Activated CD4-positive, alpha-beta T cell treated with anti-CD3 and anti-CD28 coated beads, Interleukin-2, amount 10 ng/mL, durations not matched to agents 24 days and 14 days (primary cell): ENCODE data around the gene WDFY4. TPM values are rescaled to one million over a fixed set of nuclear protein-coding genes. Genes with fewer than 3 reads are reported as not detected.

Experiments
- DNase-seq: peaks from one replicate; pipeline ENCODE4 v3.0.0; 2022
- H3K27ac Mint-ChIP-seq: one replicate; pipeline ENCODE4 v1.8.0; 2022; ENCODE audit warnings: mild to moderate bottlenecking, mixed read lengths
- H3K27me3 Mint-ChIP-seq: one replicate; pipeline ENCODE4 v1.8.0; 2022; ENCODE audit warnings: mixed read lengths
- H3K36me3 Mint-ChIP-seq: one replicate; pipeline ENCODE4 v1.8.0; 2022; ENCODE audit warnings: low read depth, mild to moderate bottlenecking, mixed read lengths
- H3K4me1 Mint-ChIP-seq: one replicate; pipeline ENCODE4 v1.8.0; 2021; ENCODE audit warnings: mixed read lengths
- H3K4me3 Mint-ChIP-seq: one replicate; pipeline ENCODE4 v1.8.0; 2022; ENCODE audit warnings: mild to moderate bottlenecking, moderate library complexity, mixed read lengths
- H3K9me3 Mint-ChIP-seq: one replicate; pipeline ENCODE4 v1.8.0; 2021; ENCODE audit warnings: mixed read lengths
- intact Hi-C: fragments of 100-400 bp; cut with micrococcal nuclease; formaldehyde crosslinking; loops from one replicate; pipeline ENCODE4 v1.15.1; 2023
- total RNA-seq: library from RNA; stranded (reverse); gene quantifications from 2 replicates; pipeline ENCODE4 v1.2.3, GENCODE V29; 2022

Gene WDFY4
- total RNA-seq, 1 donor from 2014 or later, result 0.05 TPM

DNA sequence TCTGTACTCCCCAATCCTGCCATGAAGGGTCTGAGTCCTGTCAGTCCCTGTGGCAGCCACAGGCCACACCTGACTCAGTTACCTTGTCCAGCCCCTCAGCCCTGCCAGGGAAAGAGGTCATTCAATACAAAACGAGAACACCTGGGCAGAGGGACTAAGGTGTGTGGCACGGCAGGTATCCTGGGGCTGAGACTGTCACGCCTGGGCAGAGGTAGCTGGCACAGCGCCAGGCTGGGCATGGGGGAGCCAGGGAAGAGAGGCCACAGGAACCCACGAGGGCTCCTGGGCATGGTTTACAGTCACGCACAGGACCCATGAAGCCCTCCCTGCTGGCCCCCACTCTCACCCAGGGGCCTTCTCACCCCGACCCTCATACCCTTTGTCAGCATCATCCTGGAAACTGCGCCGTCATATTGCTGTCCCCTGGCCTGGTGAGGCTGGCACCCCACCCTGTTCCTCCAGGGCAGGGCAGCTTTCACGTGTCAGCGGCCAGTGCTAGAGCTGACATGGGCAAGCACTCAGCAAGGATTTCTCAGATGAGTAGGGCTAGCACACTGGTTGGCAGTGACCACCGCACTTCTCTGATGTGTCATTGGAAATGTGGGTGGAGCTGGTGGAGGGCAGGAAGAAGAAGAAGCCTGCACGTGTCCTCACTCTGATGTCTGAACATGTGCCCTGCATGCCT is 212.2 kb downstream of the WDFY4 start:
- Mint-ChIP-seq H3K4me3 (no peak overlapping the region), H3K27ac (no peak overlapping the region), H3K4me1 (no peaks in the 10 kb centered on the region)

DNA sequence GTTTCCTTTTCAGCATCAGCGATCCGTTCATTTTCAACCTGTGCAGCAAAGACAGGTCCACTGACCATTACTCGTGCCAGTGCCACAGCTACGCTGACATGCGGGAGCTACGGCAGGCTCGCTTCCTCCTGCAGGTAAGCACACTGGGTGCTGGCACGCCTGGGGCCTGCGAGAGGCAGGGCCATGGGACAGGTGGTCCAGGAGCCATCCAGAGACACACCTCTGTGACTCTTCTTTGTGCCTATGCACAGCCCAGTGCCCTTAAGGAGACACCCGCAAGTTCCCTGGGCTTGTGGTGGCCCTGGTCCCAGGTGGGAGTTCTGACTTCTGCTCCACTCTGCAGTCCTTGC is 212.7 kb downstream of the WDFY4 start:
- Mint-ChIP-seq H3K27me3 (peaks cover 2% of the 10 kb centered on the region), H3K27ac (no peak overlapping the region), H3K36me3 (no peaks in the 10 kb centered on the region), H3K4me3 (no peak overlapping the region), H3K4me1 (no peaks in the 10 kb centered on the region), H3K9me3 (no peaks in the 10 kb centered on the region)
- intact Hi-C loops, result no loop called here
- DNase-seq, result no peak

More for the DNA sequence above, 212.2 kb downstream of the WDFY4 start:
- peaks cover 2% of the 10 kb centered on the region for H3K27me3 Mint-ChIP-seq
- no peak for DNase-seq
- intact Hi-C loops, result no loop called here
- no peaks in the 10 kb centered on the region for H3K9me3 Mint-ChIP-seq
- no peaks in the 10 kb centered on the region for H3K36me3 Mint-ChIP-seq

DNA sequence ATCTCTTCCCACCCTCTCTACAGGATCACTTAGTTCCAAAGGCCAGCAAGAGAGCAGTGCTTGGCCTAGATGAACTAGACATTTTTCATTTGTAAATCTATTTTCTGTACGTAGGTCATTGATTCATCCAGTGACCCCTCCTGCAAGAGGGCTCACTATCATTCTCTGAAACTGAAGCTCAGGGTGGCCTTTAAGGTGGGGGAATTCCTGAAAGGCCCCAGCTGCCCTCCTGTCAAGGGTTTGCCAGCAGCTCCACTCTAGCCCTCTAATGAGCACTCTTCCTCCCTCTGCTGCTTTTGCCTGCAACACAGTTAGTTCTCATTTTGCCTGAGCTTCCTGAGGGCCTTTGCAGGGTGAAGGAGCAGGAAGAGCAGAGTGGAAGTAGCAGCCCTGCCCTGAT is 213.8 kb downstream of the WDFY4 start:
- no peaks in the 10 kb centered on the region for H3K36me3 Mint-ChIP-seq
- no peaks in the 10 kb centered on the region for H3K9me3 Mint-ChIP-seq
- no peaks in the 10 kb centered on the region for H3K4me1 Mint-ChIP-seq
- H3K4me3 Mint-ChIP-seq, result no peak overlapping the region
- H3K27me3 Mint-ChIP-seq, result peaks cover under 1% of the 10 kb centered on the region
- H3K27ac Mint-ChIP-seq, result no peak overlapping the region
- no peak for DNase-seq
- intact Hi-C loops, result no loop called here

DNA sequence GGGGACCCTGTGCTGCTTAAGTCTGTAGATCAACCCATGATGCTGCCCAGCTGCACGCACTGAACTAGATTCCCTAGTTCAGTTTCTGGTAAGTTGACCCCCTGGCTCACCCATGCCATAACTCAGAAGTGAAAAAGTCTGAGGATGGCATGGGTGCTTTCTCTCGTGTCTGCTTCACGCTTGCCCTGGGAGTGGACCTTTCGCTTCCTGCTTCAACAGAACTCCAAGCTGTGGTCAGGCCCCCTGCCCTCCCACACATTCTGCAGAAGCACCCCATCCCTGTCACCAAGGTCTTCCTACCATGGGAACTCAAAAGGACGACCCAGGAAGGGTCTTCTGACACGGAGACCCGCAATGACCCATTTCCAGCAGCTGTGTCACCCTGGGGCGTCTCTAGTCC is 215.1 kb downstream of the WDFY4 start:
- no peak for DNase-seq
- Mint-ChIP-seq H3K9me3 (no peaks in the 10 kb centered on the region), H3K27ac (no peak overlapping the region), H3K36me3 (no peaks in the 10 kb centered on the region), H3K27me3 (no peaks in the 10 kb centered on the region), H3K4me1 (no peaks in the 10 kb centered on the region), H3K4me3 (no peak overlapping the region)
- intact Hi-C loops, result no loop called here

DNA sequence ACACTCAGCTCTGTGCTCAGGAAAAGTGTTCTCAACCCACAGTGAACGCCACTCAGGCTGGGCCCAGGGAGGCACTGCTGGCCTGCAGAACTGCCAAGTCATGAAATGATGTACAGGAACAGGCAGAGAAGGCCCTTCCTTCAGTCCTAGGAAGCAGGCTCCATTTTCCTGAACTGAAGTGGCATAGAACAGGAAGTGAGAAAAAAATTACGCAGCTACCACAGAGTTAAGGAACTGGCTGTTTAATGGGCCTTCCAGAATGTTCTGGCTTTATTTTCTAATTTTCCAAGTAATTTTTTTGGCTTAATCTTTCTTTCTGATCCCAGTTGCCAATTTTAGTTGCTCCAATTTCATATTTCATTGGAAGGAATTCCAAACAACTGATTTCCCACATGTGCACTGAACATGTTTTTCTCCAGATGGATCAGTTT is 215.7 kb downstream of the WDFY4 start:
- Mint-ChIP-seq H3K4me1 (no peaks in the 10 kb centered on the region), H3K36me3 (no peaks in the 10 kb centered on the region), H3K4me3 (no peak overlapping the region), H3K27me3 (no peaks in the 10 kb centered on the region), H3K27ac (no peak overlapping the region), H3K9me3 (no peaks in the 10 kb centered on the region)
- intact Hi-C loops, result no loop called here
- no peak for DNase-seq

DNA sequence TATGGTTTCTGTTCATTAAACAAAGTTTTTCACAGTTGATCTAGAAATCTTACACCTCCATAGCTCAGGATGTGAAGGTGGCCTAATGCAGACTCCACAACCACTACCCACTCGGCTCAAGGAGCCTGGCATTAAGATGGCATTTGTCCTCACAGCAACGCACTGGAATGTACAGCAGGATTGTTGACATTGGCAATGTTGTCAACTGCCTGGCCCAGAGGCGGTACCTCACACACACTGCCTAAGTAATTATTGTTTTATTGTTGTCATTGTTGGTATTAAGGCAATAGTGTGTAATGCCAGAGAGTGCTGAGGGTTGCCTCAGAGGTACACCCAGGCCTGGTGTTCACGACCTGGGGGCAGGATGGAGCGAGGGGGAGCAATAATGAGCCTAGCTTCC is 216.6 kb downstream of the WDFY4 start:
- Mint-ChIP-seq H3K4me3 (no peak overlapping the region), H3K27me3 (no peaks in the 10 kb centered on the region), H3K9me3 (no peaks in the 10 kb centered on the region), H3K36me3 (no peaks in the 10 kb centered on the region), H3K27ac (no peak overlapping the region), H3K4me1 (no peaks in the 10 kb centered on the region)
- intact Hi-C loops, result no loop called here
- no peak for DNase-seq

DNA sequence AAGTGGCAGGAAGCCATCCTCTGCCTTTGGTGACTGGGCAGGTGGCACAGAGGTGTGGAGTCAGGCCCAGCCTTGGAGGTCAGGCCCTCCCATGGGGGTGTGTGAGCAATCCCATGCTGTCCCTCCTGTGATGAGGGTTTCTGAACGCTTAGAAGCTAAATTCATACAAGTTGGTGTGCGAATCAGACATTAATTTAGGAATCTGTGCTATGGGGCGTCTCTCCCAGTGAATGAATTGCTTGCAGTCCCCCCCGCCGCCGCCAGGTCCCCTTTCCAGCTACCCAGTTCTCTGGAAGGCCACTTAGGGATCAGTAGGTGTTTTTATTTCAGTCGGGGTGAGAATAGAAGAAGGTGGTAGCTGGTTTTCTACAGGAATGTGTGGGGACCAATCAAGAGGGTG is 217.4 kb downstream of the WDFY4 start:
- Mint-ChIP-seq H3K27ac (no peak overlapping the region), H3K4me3 (no peak overlapping the region), H3K27me3 (no peaks in the 10 kb centered on the region), H3K4me1 (no peaks in the 10 kb centered on the region), H3K36me3 (no peaks in the 10 kb centered on the region), H3K9me3 (no peaks in the 10 kb centered on the region)
- intact Hi-C loops, result no loop called here
- DNase-seq, result no peak

DNA sequence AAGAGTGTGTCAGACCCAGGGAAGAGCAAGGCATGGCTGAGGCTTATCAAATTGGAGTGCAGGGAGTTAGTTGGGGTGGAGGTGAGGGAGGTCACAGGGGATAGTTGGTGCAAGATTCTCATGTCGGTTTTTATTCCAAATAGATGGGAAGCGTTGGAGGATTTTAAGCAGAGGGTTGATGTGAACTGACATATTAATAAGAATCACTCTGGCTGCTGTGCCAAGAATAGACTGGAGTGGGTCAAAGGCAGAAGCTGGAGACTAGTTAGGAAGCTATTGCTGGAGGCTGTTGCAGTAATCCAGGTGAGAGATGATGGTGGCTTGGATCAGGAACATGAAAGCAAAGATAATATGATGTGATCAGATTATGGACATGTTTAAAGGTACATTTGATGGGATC is 218.5 kb downstream of the WDFY4 start:
- Mint-ChIP-seq H3K27ac (no peak overlapping the region), H3K4me1 (no peaks in the 10 kb centered on the region), H3K4me3 (no peak overlapping the region), H3K36me3 (no peaks in the 10 kb centered on the region), H3K27me3 (peaks cover 2% of the 10 kb centered on the region), H3K9me3 (no peaks in the 10 kb centered on the region)
- intact Hi-C loops, result no loop called here
- DNase-seq, result no peak

DNA sequence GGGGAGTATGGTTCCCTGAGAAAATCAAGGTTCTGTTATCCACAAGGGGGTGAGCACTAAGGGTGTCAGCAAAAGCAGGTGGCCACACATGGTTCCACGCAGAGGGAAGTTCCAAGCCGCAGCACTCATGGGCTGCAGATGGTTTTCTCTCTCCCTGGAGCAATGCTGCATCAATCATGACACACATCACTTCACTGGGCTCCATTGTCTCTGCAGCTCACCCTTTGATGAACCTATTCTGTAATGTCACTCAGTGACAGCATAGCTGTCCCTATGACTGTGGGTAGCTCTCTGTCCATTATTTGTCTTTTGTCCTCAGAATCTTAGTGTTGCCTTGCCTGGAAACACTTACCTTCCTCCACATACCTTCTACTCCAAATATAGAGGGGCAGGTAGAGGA is 220.2 kb downstream of the WDFY4 start:
- Mint-ChIP-seq H3K4me3 (no peak overlapping the region), H3K4me1 (no peaks in the 10 kb centered on the region), H3K9me3 (no peaks in the 10 kb centered on the region)

DNA sequence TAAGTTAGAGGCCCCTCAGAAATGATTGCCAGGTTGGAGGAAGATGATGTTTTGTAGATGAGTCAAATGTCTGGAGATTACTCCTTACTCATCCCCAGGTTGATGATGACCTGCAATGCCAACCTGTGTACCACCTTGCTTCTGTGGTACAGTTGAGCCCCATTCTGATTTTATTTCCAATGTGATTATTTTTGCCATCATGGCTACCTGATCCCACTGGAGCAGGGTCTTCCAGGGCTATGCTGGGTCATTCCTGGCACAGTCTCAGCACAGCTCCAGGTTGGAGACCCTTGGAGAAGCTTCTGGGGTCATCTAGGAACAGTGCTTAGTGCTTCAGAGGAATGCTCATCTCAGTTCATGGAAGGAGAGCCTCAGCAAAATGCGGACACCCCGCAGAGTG is 220.6 kb downstream of the WDFY4 start:
- intact Hi-C loops, result no loop called here
- no peaks in the 10 kb centered on the region for H3K36me3 Mint-ChIP-seq
- H3K27ac Mint-ChIP-seq, result no peak overlapping the region
- peaks cover 2% of the 10 kb centered on the region for H3K27me3 Mint-ChIP-seq
- no peaks in the 10 kb centered on the region for H3K9me3 Mint-ChIP-seq
- DNase-seq, result no peak
- no peaks in the 10 kb centered on the region for H3K4me1 Mint-ChIP-seq
- no peak overlapping the region for H3K4me3 Mint-ChIP-seq

More for the DNA sequence above, 220.2 kb downstream of the WDFY4 start:
- intact Hi-C loops, result no loop called here
- DNase-seq, result no peak
- Mint-ChIP-seq H3K27me3 (peaks cover 2% of the 10 kb centered on the region), H3K27ac (no peak overlapping the region), H3K36me3 (no peaks in the 10 kb centered on the region)

DNA sequence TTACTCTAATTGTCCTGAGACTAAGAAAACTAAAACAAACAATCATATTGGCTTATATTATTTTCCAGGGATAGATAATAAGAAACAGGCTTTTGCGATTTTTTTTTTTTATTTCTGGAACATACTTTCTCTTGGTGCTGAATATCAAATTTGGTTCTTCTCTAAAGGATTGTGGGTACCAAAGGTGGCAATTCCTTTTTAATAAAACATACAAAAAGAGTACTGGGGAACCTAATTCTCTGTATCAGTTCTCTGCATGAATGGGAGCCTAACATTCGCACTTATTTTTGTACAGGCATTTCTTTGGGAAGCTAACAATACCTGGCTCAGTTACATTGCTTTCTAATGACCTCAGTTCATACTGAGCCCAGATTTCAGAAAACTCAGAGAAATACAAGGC is 222.2 kb downstream of the WDFY4 start:
- Mint-ChIP-seq H3K27me3 (peaks cover 2% of the 10 kb centered on the region), H3K9me3 (no peaks in the 10 kb centered on the region), H3K36me3 (no peaks in the 10 kb centered on the region), H3K4me1 (no peaks in the 10 kb centered on the region), H3K27ac (no peak overlapping the region), H3K4me3 (no peak overlapping the region)
- no peak for DNase-seq
- intact Hi-C loops, result no loop called here

DNA sequence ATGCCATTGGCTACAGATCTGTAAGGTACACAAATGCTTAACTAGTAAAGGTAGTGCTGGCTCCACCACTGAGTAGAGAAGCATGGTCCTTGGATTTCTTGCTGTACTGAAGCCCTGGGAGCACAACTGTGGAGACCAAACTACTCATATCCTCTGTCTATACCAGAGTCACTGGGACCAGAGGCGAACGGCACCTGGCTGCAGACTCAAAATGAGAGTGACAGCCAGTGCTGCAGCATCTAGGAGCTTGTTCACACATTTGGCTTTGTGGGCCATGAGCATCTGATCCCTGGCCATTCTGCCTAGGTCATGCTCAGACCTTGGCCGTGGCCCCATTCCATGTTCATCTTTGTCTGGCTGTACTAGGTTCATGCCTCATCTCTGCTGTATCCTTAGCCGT is 223.1 kb downstream of the WDFY4 start:
- intact Hi-C loops, result no loop called here
- Mint-ChIP-seq H3K9me3 (no peaks in the 10 kb centered on the region), H3K36me3 (no peaks in the 10 kb centered on the region), H3K4me3 (no peak overlapping the region), H3K27me3 (peaks cover 2% of the 10 kb centered on the region), H3K4me1 (no peaks in the 10 kb centered on the region), H3K27ac (no peak overlapping the region)
- no peak for DNase-seq

DNA sequence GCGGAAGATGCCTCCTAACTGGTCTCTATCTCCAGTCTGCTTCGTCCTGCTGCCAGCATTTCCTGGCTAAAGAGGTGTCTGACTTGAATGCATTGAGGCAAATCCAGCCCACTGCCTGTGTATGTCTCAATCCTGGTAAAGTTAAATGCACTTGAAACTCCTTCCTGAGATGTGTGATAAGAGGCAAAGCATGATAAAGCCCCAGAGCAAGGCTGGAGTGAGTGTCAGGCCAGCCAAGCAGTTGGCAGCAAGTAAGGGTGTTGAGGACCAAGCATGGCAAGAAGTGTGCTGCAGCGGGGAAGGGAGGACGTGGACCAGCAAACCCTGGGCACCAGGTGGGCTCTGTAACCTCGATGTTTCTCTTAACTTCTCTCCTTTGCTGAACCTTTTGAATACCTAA is 225.9 kb downstream of the WDFY4 start:
- no peaks in the 10 kb centered on the region for H3K9me3 Mint-ChIP-seq
- no peak for DNase-seq
- H3K4me1 Mint-ChIP-seq, result no peaks in the 10 kb centered on the region
- no peak overlapping the region for H3K27ac Mint-ChIP-seq
- intact Hi-C loops, result no loop called here
- H3K4me3 Mint-ChIP-seq, result no peak overlapping the region
- no peaks in the 10 kb centered on the region for H3K36me3 Mint-ChIP-seq
- H3K27me3 Mint-ChIP-seq, result peaks cover 2% of the 10 kb centered on the region

DNA sequence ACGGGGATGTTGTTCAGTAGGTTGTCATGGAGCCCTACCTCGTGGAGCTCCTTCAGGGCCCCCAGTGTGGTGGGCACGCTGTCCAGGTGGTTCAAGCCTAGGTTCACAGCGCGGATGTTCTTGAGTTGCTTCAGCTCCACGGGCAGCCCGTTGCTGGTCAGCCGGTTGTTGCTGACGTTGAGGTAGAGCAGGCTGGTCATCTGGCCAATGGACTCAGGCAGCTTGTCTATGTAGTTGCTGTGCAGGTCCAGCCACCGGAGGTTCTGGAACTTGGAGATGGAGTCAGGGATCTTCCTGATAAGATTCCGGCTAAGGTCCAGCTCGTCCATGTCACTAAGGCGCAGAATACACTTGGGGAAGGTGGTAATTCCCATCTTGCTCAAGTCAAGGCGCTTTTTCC is 229.0 kb downstream of the WDFY4 start:
- no peaks in the 10 kb centered on the region for H3K4me1 Mint-ChIP-seq
- H3K9me3 Mint-ChIP-seq, result no peaks in the 10 kb centered on the region
- no peak overlapping the region for H3K27ac Mint-ChIP-seq
- no peak overlapping the region for H3K4me3 Mint-ChIP-seq
- DNase-seq, result no peak
- no peaks in the 10 kb centered on the region for H3K36me3 Mint-ChIP-seq
- intact Hi-C loops, result no loop called here
- peaks cover 6% of the 10 kb centered on the region for H3K27me3 Mint-ChIP-seq

DNA sequence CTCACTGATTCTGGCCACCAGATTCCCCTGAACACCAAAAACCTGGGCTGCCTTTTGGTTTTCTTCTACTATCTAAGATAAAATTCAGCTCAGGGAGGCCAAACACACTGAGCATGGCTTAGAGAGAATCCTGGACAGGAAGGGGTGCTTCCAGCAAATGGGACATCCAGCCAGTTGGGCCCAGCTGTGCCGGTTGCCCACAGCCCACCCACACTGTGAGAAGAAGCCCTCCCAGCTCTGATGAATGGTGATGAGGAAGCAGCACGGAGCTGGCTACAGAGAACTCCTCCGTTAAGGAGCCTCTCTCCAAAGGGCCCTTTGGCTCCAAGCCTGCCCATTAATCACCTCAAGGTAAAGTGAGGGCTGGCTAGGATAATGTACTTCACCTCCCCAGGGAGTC is 239.1 kb downstream of the WDFY4 start:
- H3K27me3 Mint-ChIP-seq, result peaks cover 7% of the 10 kb centered on the region
- no peak overlapping the region for H3K4me3 Mint-ChIP-seq
- no peaks in the 10 kb centered on the region for H3K4me1 Mint-ChIP-seq
- no peaks in the 10 kb centered on the region for H3K9me3 Mint-ChIP-seq
- no peak overlapping the region for H3K27ac Mint-ChIP-seq
- H3K36me3 Mint-ChIP-seq, result no peaks in the 10 kb centered on the region
- intact Hi-C loops, result no loop called here
- DNase-seq, result no peak
